Fibroblast of skin of left biceps (primary cell): ENCODE data around the gene ASTN1.

Source experiments
- DNase-seq, 2 experiments: peaks; one replicate each; pipeline ENCODE4 v3.0.0-alpha.2; 2013; ENCODE audit warnings: low read depth in 2 of 2

Gene ASTN1

GRCh38 chr1:177043597-177043996 lies 120.9 kb downstream of the ASTN1 start:
- no peak for DNase-seq

DNA sequence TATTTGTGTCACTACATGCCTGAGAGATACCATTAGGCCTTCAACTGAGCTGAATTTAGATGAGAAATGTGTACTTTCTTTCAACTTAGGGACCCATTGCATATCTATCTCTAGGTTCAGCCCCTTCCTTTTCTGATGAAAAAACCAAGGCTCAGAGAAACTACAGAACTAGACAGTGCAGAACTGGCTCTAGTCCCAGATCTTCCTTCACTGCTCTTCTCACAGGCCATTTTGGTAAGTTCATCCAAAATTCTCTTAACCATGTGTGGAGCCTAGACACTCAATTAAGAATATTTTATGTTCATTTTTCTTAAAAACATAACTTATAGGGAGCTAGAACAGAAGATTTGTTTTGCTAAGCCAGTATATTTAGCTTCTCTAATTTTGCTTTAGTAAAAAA lies 128.9 kb downstream of the ASTN1 start:
- no peak for DNase-seq

GRCh38 chr1:177033628-177034027 lies 130.9 kb downstream of the ASTN1 start:
- no peak for DNase-seq

DNA sequence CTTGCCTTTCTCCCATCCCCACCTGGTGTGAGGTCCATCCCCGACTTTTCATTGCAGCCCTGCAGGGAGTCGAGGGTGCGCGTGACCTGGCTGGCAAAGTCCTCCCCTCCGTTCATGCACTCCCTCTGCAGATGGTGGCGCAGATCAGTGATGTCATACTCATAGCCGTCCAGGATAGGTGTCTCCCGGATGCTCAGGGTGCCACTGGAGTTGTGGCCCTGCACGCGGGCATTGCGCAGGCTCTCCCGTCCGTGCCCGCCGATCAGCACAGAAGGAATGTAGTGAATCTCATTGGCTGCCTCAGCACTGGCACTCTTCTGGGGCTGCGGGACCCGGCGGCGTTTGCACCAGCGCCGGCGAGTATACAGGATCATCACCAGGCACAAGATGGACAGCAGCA lies 132.1 kb downstream of the ASTN1 start:
- DNase-seq: no peak

DNA sequence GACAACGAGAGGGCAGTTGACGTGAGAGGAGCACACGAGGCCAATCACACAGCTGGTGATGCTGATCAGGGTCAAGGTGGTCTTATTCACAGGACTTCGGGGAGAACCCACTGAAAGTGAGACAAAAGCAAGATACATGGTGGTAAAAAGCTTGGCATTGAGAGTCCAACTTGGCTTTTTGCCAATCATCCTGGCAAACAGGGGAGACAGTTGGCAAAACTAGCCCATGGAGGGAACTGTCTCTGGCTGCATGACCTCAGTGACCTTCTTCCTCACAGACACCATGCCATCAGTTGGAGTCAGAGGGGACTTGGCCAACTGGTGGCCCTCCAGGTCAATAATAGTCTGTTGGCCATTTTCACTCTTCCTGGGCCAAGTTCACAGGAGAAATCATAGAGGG lies 139.9 kb downstream of the ASTN1 start:
- no peak for DNase-seq

- no peak for DNase-seq
Measured at GRCh38 chr1:177023726-177024125, 140.8 kb downstream of the ASTN1 start.

GRCh38 chr1:177023249-177023648 lies 141.3 kb downstream of the ASTN1 start:
- DNase-seq: no peak

DNA sequence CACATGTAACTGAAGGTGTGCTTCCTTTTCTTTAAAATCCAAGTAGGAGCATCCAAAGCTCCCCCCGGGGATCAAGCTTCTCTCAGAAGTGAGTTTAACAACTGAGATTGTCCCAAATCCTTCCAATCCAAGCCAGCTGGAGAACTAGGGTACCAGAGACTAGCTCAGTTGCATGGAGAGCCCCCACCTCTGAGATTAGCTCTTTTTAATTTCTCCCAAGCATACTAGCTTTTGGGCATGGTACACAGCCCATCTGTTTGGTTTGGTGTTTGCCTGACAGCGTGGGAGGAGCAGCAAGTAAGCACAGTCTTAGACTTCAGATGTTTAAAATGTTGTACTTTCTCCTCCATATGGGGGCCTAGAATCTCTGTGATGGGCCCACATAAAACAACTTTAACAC lies 142.8 kb downstream of the ASTN1 start:
- no peak for DNase-seq

DNA sequence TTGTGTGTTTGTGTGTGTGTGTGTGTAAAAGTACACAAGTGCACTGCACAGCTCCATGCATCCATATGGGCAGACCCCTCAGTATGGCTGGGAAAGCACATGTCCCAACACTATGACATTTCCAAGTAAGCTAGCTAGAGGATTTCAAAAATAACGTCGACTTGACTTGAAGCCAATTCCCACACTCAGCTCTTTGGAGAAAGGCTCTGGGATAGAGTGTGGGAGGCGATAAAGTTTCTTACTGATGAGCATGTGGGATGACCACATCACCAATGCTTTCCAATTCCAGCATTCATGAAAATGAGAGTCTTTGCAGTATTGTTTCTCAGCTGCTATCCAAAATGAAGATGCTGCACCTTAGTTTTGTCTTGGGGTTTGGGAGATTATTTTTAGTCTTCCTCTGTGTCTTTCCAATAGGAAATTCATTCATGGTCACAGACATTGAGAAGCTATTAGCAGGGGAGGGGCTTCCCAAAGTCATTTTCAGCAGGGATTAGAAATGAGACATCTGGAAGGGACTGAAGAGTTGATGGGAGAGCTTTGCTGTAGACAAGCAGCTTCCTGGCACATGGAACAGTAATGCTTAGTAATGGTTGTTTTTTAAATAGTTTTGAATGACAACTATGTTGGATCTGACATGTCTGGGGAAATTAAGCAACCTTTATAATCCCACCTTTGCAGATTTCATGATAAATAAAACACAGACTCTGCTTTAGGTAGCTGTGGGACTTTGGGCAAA lies 143.5 kb downstream of the ASTN1 start:
- no peak for DNase-seq

- DNase-seq: no peak
Measured at GRCh38 chr1:177017287-177017852, 147.1 kb downstream of the ASTN1 start.

DNA sequence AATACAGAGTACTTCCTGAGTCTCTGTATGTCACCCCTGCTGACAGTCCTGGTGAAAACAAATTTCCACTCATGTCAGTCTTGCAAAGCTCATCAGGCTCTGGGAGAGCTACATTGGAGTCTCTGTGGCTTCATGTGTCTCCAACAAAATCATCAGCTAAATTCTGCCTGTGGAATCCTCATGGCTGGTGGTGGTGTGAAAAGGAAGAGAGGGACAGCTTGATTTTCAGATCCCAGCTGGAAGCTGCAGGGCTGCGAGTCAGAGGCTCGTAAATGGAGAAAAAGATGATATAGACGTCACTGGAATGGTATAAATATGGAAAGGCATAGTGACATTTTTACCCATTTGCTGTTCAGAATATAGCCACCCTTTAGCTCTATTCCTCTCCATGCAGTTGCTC lies 150.2 kb downstream of the ASTN1 start:
- no peak for DNase-seq

GRCh38 chr1:177012342-177012925 lies 152.1 kb downstream of the ASTN1 start:
- DNase-seq: no peak

DNA sequence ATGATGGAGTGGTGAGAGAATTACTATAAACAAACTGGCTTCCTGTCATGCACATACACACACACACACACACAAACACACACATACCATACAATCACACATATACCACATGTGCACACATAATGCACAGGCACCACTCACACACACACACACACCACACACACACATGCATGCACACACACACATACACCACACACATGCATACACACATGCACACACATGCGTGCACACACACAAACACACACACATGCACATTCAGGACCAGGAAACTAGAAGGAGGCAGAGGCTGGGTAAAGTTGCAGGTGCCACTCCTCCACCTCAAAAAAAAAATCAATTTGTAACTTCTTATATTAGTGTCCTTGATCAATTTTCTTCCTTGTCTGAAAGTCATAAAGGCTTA lies 153.0 kb downstream of the ASTN1 start:
- DNase-seq: no peak

DNA sequence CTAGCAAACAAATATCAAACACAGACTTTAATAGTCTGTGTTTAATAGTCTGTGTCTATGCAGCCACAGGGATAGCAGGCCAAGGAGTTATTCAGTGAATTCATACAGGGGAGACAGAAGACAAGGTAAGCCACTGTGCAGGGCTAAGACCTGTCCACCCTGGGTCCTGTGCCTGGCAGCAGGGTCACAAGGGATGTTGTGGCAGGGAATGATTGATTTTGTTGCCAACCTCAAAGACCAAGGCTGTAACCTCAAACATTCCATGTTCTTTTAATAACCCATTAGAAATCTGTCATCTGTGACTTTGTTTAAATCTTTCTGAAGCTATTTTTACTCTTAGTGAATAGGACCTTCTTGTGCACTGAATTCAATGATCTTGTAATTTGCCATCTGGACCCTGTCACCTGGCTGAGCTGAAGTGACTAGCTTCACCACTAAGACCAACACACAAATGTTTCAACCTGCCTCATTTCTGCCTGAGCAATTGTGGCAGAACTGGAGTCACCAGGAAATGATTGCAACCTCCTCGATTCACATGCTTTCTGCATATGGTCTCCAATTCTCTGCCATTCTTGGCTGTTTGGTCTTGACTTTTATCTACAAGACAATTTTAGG lies 154.2 kb downstream of the ASTN1 start:
- no peak for DNase-seq

- no peak for DNase-seq
Measured at GRCh38 chr1:177008653-177009052, 155.9 kb downstream of the ASTN1 start.

DNA sequence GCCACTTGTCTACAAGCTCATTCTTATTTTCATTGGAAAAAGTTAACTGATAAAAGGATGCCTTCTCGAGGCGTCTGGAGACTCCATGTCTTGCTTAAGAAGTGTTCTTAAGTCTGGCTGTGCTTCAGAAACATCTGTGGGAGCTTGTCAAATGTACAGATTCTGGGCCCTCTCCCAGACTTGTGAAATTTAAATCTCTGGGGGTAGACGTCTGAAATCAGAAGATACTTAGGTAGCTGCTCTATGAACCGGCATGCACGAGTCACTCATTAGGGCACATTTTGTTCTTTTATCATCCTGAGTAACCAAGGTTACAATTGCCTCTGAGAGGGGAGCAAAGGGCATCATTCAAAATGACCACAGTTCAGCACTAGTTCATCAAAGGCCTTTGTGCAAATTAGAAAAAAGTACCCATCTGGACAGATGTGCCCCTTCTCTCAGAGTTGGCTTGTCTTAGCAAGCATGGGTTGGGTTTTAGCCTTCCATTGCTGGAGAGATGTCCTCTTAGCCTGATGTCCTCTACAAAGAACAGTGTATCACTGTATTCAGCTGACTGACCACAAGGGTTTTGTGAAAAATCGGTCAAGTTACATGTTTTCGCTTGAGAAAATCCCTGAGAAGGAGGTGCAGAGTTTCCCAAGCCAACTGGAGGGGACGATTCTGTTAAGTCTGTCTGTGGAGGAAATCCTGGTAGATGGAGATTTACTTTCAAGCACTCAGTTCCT lies 156.9 kb downstream of the ASTN1 start:
- no peak for DNase-seq

DNA sequence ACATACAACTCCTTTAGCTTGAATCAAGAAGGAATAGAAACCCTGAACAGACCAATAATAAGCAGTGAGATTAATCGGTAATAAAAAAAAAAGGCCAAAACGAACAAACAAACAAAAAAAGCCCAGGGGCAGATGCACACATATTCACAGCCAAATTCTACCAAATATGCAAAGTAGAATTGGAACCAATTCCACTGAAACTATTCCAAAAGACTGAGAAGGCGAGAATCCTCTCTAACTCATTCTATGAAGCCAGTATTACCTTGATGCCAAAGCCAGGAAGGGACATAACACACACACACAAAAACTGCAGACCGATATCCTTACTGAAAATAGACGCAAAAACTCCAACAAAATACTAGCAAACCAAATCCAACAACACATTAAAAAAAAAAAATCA lies 161.6 kb downstream of the ASTN1 start:
- no peak for DNase-seq

GRCh38 chr1:177001556-177001955 lies 163.0 kb downstream of the ASTN1 start:
- DNase-seq: no peak

GRCh38 chr1:176998183-176998795 lies 166.2 kb downstream of the ASTN1 start:
- DNase-seq: no peak

- no peak for DNase-seq
Measured at GRCh38 chr1:176996456-176997090, 167.9 kb downstream of the ASTN1 start.

DNA sequence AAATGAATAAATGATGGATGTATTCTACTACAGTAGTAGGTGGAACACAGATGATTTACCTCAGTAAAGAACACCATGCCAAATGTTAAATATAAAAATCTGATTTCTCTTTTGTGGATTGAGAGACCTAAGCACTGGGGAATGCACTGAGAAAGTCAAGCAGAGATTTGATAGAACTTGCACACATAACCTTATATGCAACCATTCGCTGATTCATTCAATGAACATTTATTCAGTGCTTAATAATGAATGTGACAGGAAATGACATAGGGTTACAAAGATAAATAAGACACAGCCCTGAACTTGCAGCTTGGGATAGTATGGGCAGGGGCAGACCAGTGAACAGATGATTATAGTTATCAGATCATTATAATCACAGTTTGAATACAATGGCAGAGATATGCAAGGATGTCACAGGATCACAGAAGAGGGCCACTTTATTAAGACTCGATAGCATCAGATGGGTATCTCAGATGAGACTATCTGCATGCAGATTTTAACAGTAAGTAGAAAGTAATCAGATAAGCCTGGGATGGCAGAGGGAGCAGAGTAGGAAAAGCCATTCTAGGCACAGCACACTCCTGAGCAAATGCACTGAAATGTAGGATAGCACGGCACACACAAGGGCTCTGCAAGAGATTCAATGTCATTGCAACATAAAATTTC lies 169.4 kb downstream of the ASTN1 start:
- DNase-seq: no peak
